MM.1S (cell line): Measurements from ENCODE around the gene CHERP.

ENCODE experiments used
- DNase-seq: peaks from one replicate; pipeline ENCODE4 v3.0.0-alpha.2; 2015
- H2AFZ ChIP-seq: fragments of 300-600 bp; sonication (generic); 2 replicates; pipeline ENCODE4 v1.6.0; 2016; ENCODE audit warnings: antibody characterized with exemption, low read length
- H3F3A ChIP-seq: fragments of 300-600 bp; sonication (generic); 2 replicates; pipeline ENCODE4 v1.6.1; 2016; ENCODE audit warnings: mild to moderate bottlenecking, antibody characterized with exemption, low read length, moderate library complexity, mixed read lengths; ENCODE audit not compliant: insufficient read depth
- H3K27ac ChIP-seq: fragments of 300-600 bp; sonication (generic); 2 replicates; pipeline ENCODE4 v1.5.1; 2016; ENCODE audit warnings: mild to moderate bottlenecking, low read length
- H3K27me3 ChIP-seq: fragments of 300-600 bp; sonication (generic); replicated peaks from 2 replicates; pipeline ENCODE4 v1.6.0; 2016; ENCODE audit warnings: low read length; ENCODE audit not compliant: insufficient read depth
- H3K36me3 ChIP-seq: fragments of 300-600 bp; sonication (generic); replicated peaks from 2 replicates; pipeline ENCODE4 v1.6.1; 2016; ENCODE audit warnings: mild to moderate bottlenecking, low read length, mixed read lengths; ENCODE audit not compliant: insufficient read depth
- H3K4me1 ChIP-seq: fragments of 300-600 bp; sonication (generic); 2 replicates; pipeline ENCODE4 v1.6.1; 2016; ENCODE audit warnings: low read length, mixed read lengths
- H3K4me2 ChIP-seq: fragments of 300-600 bp; sonication (generic); 2 replicates; pipeline ENCODE4 v1.6.0; 2016; ENCODE audit warnings: low read depth, low read length
- H3K4me3 ChIP-seq: fragments of 300-600 bp; sonication (generic); 2 replicates; pipeline ENCODE4 v1.5.1; 2016; ENCODE audit warnings: low read length, mixed read lengths
- H3K79me2 ChIP-seq: fragments of 300-600 bp; sonication (generic); 2 replicates; pipeline ENCODE4 v1.6.1; 2016; ENCODE audit warnings: mixed run types, low read length, mixed read lengths
- H3K9ac ChIP-seq: fragments of 300-600 bp; sonication (generic); 2 replicates; pipeline ENCODE4 v1.6.1; 2016; ENCODE audit warnings: low read length, mixed read lengths
- H3K9me2 ChIP-seq: fragments of 300-600 bp; sonication (generic); replicated peaks from 2 replicates; pipeline ENCODE4 v1.6.1; 2016; ENCODE audit warnings: mild to moderate bottlenecking, low read length, mixed read lengths; ENCODE audit not compliant: insufficient read depth
- H3K9me3 ChIP-seq: fragments of 300-600 bp; sonication (generic); replicated peaks from 2 replicates; pipeline ENCODE4 v1.6.1; 2016; ENCODE audit warnings: mild to moderate bottlenecking, low read length, mixed read lengths; ENCODE audit not compliant: insufficient read depth
- H4K20me1 ChIP-seq: fragments of 300-600 bp; sonication (generic); 2 replicates; pipeline ENCODE4 v1.6.1; 2016; ENCODE audit warnings: mild to moderate bottlenecking, low read length, moderate library complexity, mixed read lengths; ENCODE audit not compliant: insufficient read depth
- EZH2 ChIP-seq: fragments of 300-600 bp; sonication (generic); optimal IDR thresholded peaks from 2 replicates; pipeline ENCODE3; 2017; ENCODE audit warnings: low read depth, mild to moderate bottlenecking, antibody characterized with exemption, low read length, mixed read lengths
- EZH2phosphoT487 ChIP-seq: fragments of 300-600 bp; sonication (generic); IDR thresholded peaks from 2 replicates; pipeline ENCODE4 v1.6.1; 2018; ENCODE audit warnings: antibody characterized with exemption, low read length
- TF ChIP-seq, protein P1 (sequence below): fragments of 300-600 bp; sonication (generic); IDR thresholded peaks from 2 replicates; pipeline ENCODE4 v1.5.1; 2016; ENCODE audit warnings: antibody characterized with exemption, low read length, mixed read lengths

CHERP gene

DNA sequence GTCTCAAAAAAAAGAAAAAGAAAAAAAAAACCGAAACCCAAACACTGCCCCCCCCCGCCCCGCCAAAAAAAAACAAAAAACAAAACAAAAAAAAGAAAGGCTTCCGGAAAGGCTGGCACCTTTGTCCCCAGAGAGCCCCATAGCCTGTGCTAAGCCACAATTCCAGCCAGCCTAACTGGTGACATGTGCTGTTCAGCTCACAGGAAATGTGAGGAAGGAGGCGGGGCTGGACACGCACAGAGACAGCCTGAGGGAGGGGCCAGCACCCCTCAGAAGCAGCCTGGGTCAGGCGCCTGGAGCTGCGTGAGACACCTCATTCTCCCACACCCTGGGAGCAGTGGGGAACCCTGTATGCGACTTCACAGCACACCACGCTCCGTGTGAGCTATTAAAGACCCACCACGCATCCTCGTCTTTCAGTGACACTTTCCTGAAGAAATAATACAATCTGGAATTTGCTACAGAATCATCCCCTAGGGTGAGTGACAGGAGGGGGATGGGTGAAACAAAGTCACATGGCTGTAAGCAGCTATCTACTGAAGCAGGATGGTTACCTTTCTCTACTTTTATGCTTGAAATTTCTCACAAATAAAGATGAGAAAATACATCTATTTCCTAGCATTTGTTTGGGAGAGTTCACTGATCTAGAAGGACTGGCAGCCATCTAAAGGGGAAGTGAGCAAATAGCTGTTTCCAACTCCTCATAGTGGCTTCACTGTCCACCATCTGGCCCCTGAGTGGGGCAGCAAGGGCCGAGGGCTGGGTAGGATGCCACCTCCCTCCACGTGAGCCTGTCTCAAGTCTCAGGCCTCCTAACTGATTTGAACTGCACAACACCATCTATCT, 42.2 kb upstream of the CHERP start:
- DNase-seq: peak; percentile 98
- TF ChIP-seq EZH2phosphoT487: no peak
- TF ChIP-seq EZH2: no peak
- TF ChIP-seq, protein P1, sequence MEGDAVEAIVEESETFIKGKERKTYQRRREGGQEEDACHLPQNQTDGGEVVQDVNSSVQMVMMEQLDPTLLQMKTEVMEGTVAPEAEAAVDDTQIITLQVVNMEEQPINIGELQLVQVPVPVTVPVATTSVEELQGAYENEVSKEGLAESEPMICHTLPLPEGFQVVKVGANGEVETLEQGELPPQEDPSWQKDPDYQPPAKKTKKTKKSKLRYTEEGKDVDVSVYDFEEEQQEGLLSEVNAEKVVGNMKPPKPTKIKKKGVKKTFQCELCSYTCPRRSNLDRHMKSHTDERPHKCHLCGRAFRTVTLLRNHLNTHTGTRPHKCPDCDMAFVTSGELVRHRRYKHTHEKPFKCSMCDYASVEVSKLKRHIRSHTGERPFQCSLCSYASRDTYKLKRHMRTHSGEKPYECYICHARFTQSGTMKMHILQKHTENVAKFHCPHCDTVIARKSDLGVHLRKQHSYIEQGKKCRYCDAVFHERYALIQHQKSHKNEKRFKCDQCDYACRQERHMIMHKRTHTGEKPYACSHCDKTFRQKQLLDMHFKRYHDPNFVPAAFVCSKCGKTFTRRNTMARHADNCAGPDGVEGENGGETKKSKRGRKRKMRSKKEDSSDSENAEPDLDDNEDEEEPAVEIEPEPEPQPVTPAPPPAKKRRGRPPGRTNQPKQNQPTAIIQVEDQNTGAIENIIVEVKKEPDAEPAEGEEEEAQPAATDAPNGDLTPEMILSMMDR: no peak
- H3K4me1 ChIP-seq: peaks cover 48% of the 10 kb centered on the region
- no peaks in the 10 kb centered on the region for H3K27me3 ChIP-seq
- no peaks in the 10 kb centered on the region for H4K20me1 ChIP-seq
- H3K9me3 ChIP-seq: no peaks in the 10 kb centered on the region
- H3K9ac ChIP-seq: peak overlapping the region; percentile 100
- H3K4me2 ChIP-seq: peak overlapping the region; percentile 100
- no peak overlapping the region for H2AFZ ChIP-seq
- peak overlapping the region; percentile 89 for H3K4me3 ChIP-seq
- H3K27ac ChIP-seq: peak overlapping the region; percentile 99
- H3F3A ChIP-seq: peaks cover 62% of the 10 kb centered on the region
- no peaks in the 10 kb centered on the region for H3K36me3 ChIP-seq
- peaks cover 91% of the 10 kb centered on the region for H3K79me2 ChIP-seq
- no peaks in the 10 kb centered on the region for H3K9me2 ChIP-seq

- Histone ChIP-seq H3K79me2 (peaks cover 94% of the 10 kb centered on the region), H2AFZ (no peak overlapping the region), H3K9me3 (no peaks in the 10 kb centered on the region), H3K4me3 (no peak overlapping the region), H3K9me2 (no peaks in the 10 kb centered on the region), H3K27ac (peak overlapping the region; percentile 99; the same call in 1 of the 2 replicates), H3K27me3 (no peaks in the 10 kb centered on the region), H3K4me2 (peak overlapping the region; percentile 94; the same call in 1 of the 2 replicates), H3K4me1 (peaks cover 33% of the 10 kb centered on the region), H3K36me3 (no peaks in the 10 kb centered on the region; the same call in 1 of the 2 replicates), H3K9ac (peak overlapping the region; percentile 100; the same call in 1 of the 2 replicates), H3F3A (peaks cover 45% of the 10 kb centered on the region), H4K20me1 (no peaks in the 10 kb centered on the region)
- TF ChIP-seq, protein P1: no peak
- no peak for TF ChIP-seq EZH2
- no peak for DNase-seq
Measured at GRCh38 chr19:16582486-16583261, 40.4 kb upstream of the CHERP start.

DNA sequence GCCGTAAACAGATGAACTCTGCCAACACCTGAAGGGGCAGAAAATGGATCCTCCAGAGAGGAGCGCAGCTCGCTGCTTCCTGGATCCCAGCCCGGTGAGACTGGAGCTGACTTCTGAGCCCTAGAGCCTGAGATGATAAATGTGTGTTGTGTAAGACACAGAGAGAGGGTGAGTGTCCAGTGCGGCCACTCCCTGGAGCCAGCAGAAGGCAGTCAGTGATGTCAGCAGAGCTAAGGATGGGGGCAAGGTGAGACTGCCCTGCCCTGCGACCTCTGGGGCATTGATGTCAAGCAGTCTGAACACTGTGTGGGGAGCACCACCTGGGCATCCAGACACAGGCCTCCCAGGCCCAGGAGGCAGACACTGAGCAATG, 39.7 kb upstream of the CHERP start:
- H3K4me3 ChIP-seq: no peak overlapping the region
- no peaks in the 10 kb centered on the region for H4K20me1 ChIP-seq
- H3K4me1 ChIP-seq: peaks cover 26% of the 10 kb centered on the region
- no peaks in the 10 kb centered on the region; the same call in 1 of the 2 replicates for H3K36me3 ChIP-seq
- no peak for TF ChIP-seq EZH2
- TF ChIP-seq, protein P1: no peak
- no peak for TF ChIP-seq EZH2phosphoT487
- no peak for DNase-seq
- H2AFZ ChIP-seq: no peak overlapping the region
- no peak overlapping the region for H3K27ac ChIP-seq
- no peaks in the 10 kb centered on the region for H3K27me3 ChIP-seq
- no peaks in the 10 kb centered on the region for H3K9me2 ChIP-seq
- H3K9me3 ChIP-seq: no peaks in the 10 kb centered on the region
- peaks cover 38% of the 10 kb centered on the region for H3F3A ChIP-seq
- peaks cover 94% of the 10 kb centered on the region for H3K79me2 ChIP-seq
- no peak overlapping the region for H3K4me2 ChIP-seq
- no peak overlapping the region for H3K9ac ChIP-seq
